HepG2 (cell line): Measurements from ENCODE around the gene FOXN3. TPM values are rescaled to one million over a fixed set of nuclear protein-coding genes. Genes with fewer than 3 reads are reported as not detected.
A peak's percentile ranks its signal among the peaks of the same experiment; 100 is the strongest.

Experiments used
- ATAC-seq: fragments of 200-7000 bp; cut with Tn5 transposase; 3 replicates; pipeline ENCODE4 v1.9.1; 2020; ENCODE audit warnings: mild to moderate bottlenecking, moderate library complexity
- BruUV-seq: library from RNA; stranded (reverse); fragments of 400-500 nt; replicated peaks from 2 replicates; lab custom pipeline; 2021; lab: Mats Ljungman, UMichigan
- CTCF ChIA-PET: fragments of 300-600 bp; formaldehyde crosslinking; extraction: SDS; loops from one replicate; lab custom pipeline; 2021; ENCODE audit warnings: low total read pairs, inconsistent platforms, low intra/inter-chr PET ratio; lab: Yijun Ruan, JAX
- POLR2A ChIA-PET: fragments of 350-600 bp; sonication (Branson Sonifier 250); formaldehyde crosslinking; loops from one replicate; lab custom pipeline; 2020; ENCODE audit warnings: antibody characterized with exemption, inconsistent platforms; lab: Yijun Ruan, JAX
- DNase-seq: peaks from one replicate; pipeline ENCODE4 v3.0.0-alpha.2; 2015; ENCODE audit warnings: low spot score
- FAIRE-seq: peaks from 3 replicates; lab custom pipeline; 2011; peaks lifted over from hg19 to GRCh38; lab: Jason Lieb, UNC
- H2AFZ ChIP-seq: one replicate; pipeline ENCODE4 v1.6.1; 2011; ENCODE audit warnings: low read length, inconsistent platforms
- H3K27ac ChIP-seq: fragments of 300-600 bp; 3 replicates; pipeline ENCODE4 v1.8.0; 2011; ENCODE audit warnings: mixed run types, mild to moderate bottlenecking, mixed read lengths, low read length, inconsistent platforms; ENCODE audit not compliant: insufficient read depth; ENCODE audit errors: extremely low read length
- H3K27me3 ChIP-seq, 2 experiments: fragments of 200-600 bp in 1 of 2; 2 replicates in 1 of 2; 3 replicates in 1 of 2; pipeline versions ENCODE4 v1.6.0 to v1.8.0; 2011; ENCODE audit warnings: low read length in 2 of 2, mild to moderate bottlenecking in 2 of 2, moderate library complexity in 2 of 2, inconsistent platforms in 1 of 2; ENCODE audit not compliant: insufficient read depth in 2 of 2, control insufficient read depth in 1 of 2
- H3K36me3 ChIP-seq, 2 experiments: fragments of 200-600 bp in 1 of 2; replicated peaks in 1 of 2; 2 replicates in 1 of 2; 3 replicates in 1 of 2; pipeline versions ENCODE4 v1.5.1 to v1.8.0; 2011; ENCODE audit warnings: low read length in 2 of 2, inconsistent platforms in 1 of 2; ENCODE audit not compliant: insufficient read depth in 2 of 2, control insufficient read depth in 1 of 2
- H3K4me1 ChIP-seq: 2 replicates; pipeline ENCODE4 v1.5.1; 2012; ENCODE audit warnings: low read length, inconsistent platforms; ENCODE audit not compliant: insufficient read depth
- H3K4me2 ChIP-seq: 2 replicates; pipeline ENCODE4 v1.6.0; 2011; ENCODE audit warnings: low read depth, low read length, inconsistent platforms
- H3K4me3 ChIP-seq, 3 experiments: fragments of 200-600 bp in 1 of 3; sonication (generic), shearing (Covaris generic) in 1 of 3; replicated peaks in 1 of 3; 2 replicates each; pipeline ENCODE4 v1.5.1; 2011 to 2016; ENCODE audit warnings: low read length in 3 of 3, inconsistent platforms in 2 of 3, low read depth in 2 of 3, mild to moderate bottlenecking in 2 of 3, control low read depth in 1 of 3, mixed read lengths in 1 of 3; ENCODE audit not compliant: insufficient read depth in 1 of 3
- H3K79me2 ChIP-seq: one replicate; pipeline ENCODE4 v1.6.1; 2011; ENCODE audit warnings: low read length, inconsistent platforms; ENCODE audit not compliant: insufficient read depth
- H3K9ac ChIP-seq: 2 replicates; pipeline ENCODE4 v1.6.0; 2011; ENCODE audit warnings: mild to moderate bottlenecking, low read depth, low read length, inconsistent platforms; ENCODE audit not compliant: insufficient read depth
- H3K9me3 ChIP-seq: 2 replicates; pipeline ENCODE4 v1.5.1; 2012; ENCODE audit warnings: mild to moderate bottlenecking, low read length
- H4K20me1 ChIP-seq: 2 replicates; pipeline ENCODE4 v1.6.0; 2011; ENCODE audit warnings: inconsistent platforms, mild to moderate bottlenecking, low read length, moderate library complexity; ENCODE audit not compliant: insufficient read depth
- ELF4 ChIP-seq: sonication (generic); formaldehyde crosslinking; IDR thresholded peaks from 2 replicates; pipeline ENCODE4 v1.5.0; 2020; ENCODE audit warnings: missing genetic modification reagents, mild to moderate bottlenecking, moderate library complexity, borderline replicate concordance
- EZH2 ChIP-seq: conservative IDR thresholded peaks from 2 replicates; pipeline ENCODE4 v1.6.1; 2012; ENCODE audit warnings: mild to moderate bottlenecking, low read depth, low read length, moderate library complexity
- FOXK2 ChIP-seq: fragments of 450-650 bp; IDR thresholded peaks from 2 replicates; pipeline ENCODE4 v1.6.1; 2016
- FOXP4 ChIP-seq: sonication (generic); formaldehyde crosslinking; IDR thresholded peaks from 2 replicates; pipeline ENCODE4 v1.4.0; 2020; ENCODE audit warnings: missing genetic modification reagents
- KMT2B ChIP-seq: IDR thresholded peaks from 2 replicates; pipeline ENCODE4 v1.6.1; 2016; ENCODE audit warnings: missing genetic modification reagents, missing compliant biosample characterization
- RFX1 ChIP-seq: fragments of 450-650 bp; IDR thresholded peaks from 2 replicates; pipeline ENCODE4 v1.6.1; 2017
- ZKSCAN5 ChIP-seq: sonication (generic); formaldehyde crosslinking; IDR thresholded peaks from 2 replicates; pipeline ENCODE4 v1.5.1; 2020; ENCODE audit warnings: mild to moderate bottlenecking, missing genetic modification reagents
- ZNF407 ChIP-seq: sonication (generic); formaldehyde crosslinking; IDR thresholded peaks from one replicate; pipeline ENCODE4 v1.5.1; 2020; ENCODE audit warnings: mild to moderate bottlenecking, missing genetic modification reagents; ENCODE audit errors: not compliant biosample characterization
- ZNF44 ChIP-seq: sonication (generic); formaldehyde crosslinking; IDR thresholded peaks from 2 replicates; pipeline ENCODE4 v1.5.1; 2020; ENCODE audit warnings: mild to moderate bottlenecking, missing genetic modification reagents
- ZNF670 ChIP-seq: sonication (generic); formaldehyde crosslinking; IDR thresholded peaks from 2 replicates; pipeline ENCODE4 v1.8.0; 2022; ENCODE audit warnings: mild to moderate bottlenecking, missing genetic modification reagents, borderline replicate concordance
- ZNF724P ChIP-seq: sonication (generic); formaldehyde crosslinking; IDR thresholded peaks from 2 replicates; pipeline ENCODE4 v1.8.0; 2022; ENCODE audit warnings: missing genetic modification reagents, borderline replicate concordance
- ZNF772 ChIP-seq: sonication (generic); formaldehyde crosslinking; IDR thresholded peaks from 2 replicates; pipeline ENCODE4 v1.5.0; 2020; ENCODE audit warnings: mild to moderate bottlenecking, missing genetic modification reagents
- WGBS: methylation state at CpG from one replicate; pipeline ENCODE4 v1.1.6; 2017; ENCODE audit warnings: low lambda C conversion rate; 5-methylcytosine and 5-hydroxymethylcytosine counted together
- in situ Hi-C: cut with HindIII; loops from 2 replicates; pipeline ENCODE4 v1.10.0; 2017; ENCODE audit warnings: low pct_unique_long_range_greater_than_20kb; ENCODE audit not compliant: extremely low pct_ligation_motif_present
- intact Hi-C: fragments of 100-400 bp; cut with micrococcal nuclease; formaldehyde crosslinking; loops from one replicate; pipeline ENCODE4 v1.10.0; 2022; ENCODE audit not compliant: unreplicated experiment
- polyA plus RNA-seq, 8 experiments: library from polyadenylated mRNA; depleted of rRNA in 3 of 8; stranded (reverse) in 7 of 8; unstranded in 1 of 8; fragments of >200 nt; fragmentation: Illumina TruSeq in 4 of 8; extraction: Trizol in 4 of 8; gene quantifications; 2 replicates each; pipeline versions ENCODE4 v1.2.1 to v1.2.3, GENCODE V29; 2011 to 2016; ENCODE audit warnings: low read depth in 4 of 8, missing spikeins in 1 of 8, mixed read lengths in 1 of 8; ENCODE audit not compliant: insufficient read depth in 1 of 8
- total RNA-seq, 5 experiments: library from RNA; depleted of rRNA; stranded (reverse); fragments of >200 nt; fragmentation: Illumina TruSeq; extraction: Trizol; gene quantifications; 2 replicates each; pipeline ENCODE4 v1.2.3, GENCODE V29; 2016; ENCODE audit warnings: low read depth in 1 of 5

Gene FOXN3
- total and polyA plus RNA-seq, 2 of the 13 experiments (the other 11 are each of a cell fraction or from before 2014, with no cell fraction given), result 32.4 to 70.2 TPM

GRCh38 chr14:89340200-89341181 lies 76.5 kb downstream of the FOXN3 start:
- peak; percentile 76 for DNase-seq
- H3K4me3 ChIP-seq, result no peak overlapping the region
- POLR2A ChIA-PET, result interaction anchor here (0.6 to 4.2 kb wide), 8 partner anchors 8 to 570 kb away, joined by 3 to 28 read pairs (median 4); no protein-coding TSS in a partner anchor
- H3K27me3 ChIP-seq, result no peaks in the 10 kb centered on the region
- 83% methylated on average over 12 of the region's 12 CpGs for WGBS
- CTCF ChIA-PET, result no interaction called here
- no peaks in the 10 kb centered on the region for H4K20me1 ChIP-seq
- peak overlapping the region; percentile 72 for H3K27ac ChIP-seq
- H3K9me3 ChIP-seq, result no peaks in the 10 kb centered on the region
- intact Hi-C loops (no loop called here), in situ Hi-C loops (no loop called here)
- H3K79me2 ChIP-seq, result peaks cover 53% of the 10 kb centered on the region
- no peak overlapping the region for H2AFZ ChIP-seq
- H3K4me1 ChIP-seq, result peaks cover 72% of the 10 kb centered on the region
- H3K4me2 ChIP-seq, result peak overlapping the region; percentile 21; the same call in 1 of the 2 replicates
- H3K9ac ChIP-seq, result peak overlapping the region; percentile 19; the same call in 1 of the 2 replicates
- FAIRE-seq, result peak; percentile 59
- peaks cover 16 to 29% of the 10 kb centered on the region in 2 experiments for H3K36me3 ChIP-seq
- peak; percentile 67 for ATAC-seq
- BruUV-seq, result no TSS peak
- TF ChIP-seq ZNF44 (CRISPR knock-in tag) (no peak), KMT2B (CRISPR knock-in tag) (no peak), RFX1 (no peak), ZNF772 (CRISPR knock-in tag) (no peak), FOXK2 (no peak), EZH2 (no peak), ZNF724P (CRISPR knock-in tag) (no peak), ZNF670 (CRISPR knock-in tag) (no peak), ZKSCAN5 (CRISPR knock-in tag) (no peak), FOXP4 (CRISPR knock-in tag) (peak; percentile 45; the same call in 1 of the 2 replicates), ZNF407 (no peak), ELF4 (CRISPR knock-in tag) (no peak)
